GM18909 (cell line): ENCODE measurements around the gene NEMF.
"Not testable (repeated sequence)": the region's sequence is repeated elsewhere in the genome, so short reads cannot be mapped to it uniquely, and the experiment has no call there.

Source experiments
- ATAC-seq: cut with Tn5 transposase; IDR thresholded peaks from one replicate; pipeline ENCODE4 v1.9.1; 2021; ENCODE audit warnings: mild to moderate bottlenecking; ENCODE audit not compliant: unreplicated experiment, poor library complexity

The NEMF gene

GRCh38 chr14:49879646-49880204 is 27.1 kb upstream of the NEMF start:
- peak; percentile 84 for ATAC-seq

- no peak for ATAC-seq
Measured at GRCh38 chr14:49876563-49877127, 24.1 kb upstream of the NEMF start.

GRCh38 chr14:49875640-49876198 is 23.1 kb upstream of the NEMF start:
- no peak for ATAC-seq

GRCh38 chr14:49873548-49873947 is 21.0 kb upstream of the NEMF start:
- not testable (repeated sequence) for ATAC-seq

- ATAC-seq, result no peak
Measured at GRCh38 chr14:49870908-49871307, 18.3 kb upstream of the NEMF start.

GRCh38 chr14:49868720-49869114 is 16.1 kb upstream of the NEMF start:
- no peak for ATAC-seq

GRCh38 chr14:49867831-49868719 is 15.5 kb upstream of the NEMF start:
- ATAC-seq, result peak; percentile 91

- ATAC-seq, result no peak
Measured at GRCh38 chr14:49865431-49865859, 12.9 kb upstream of the NEMF start.

- no peak for ATAC-seq
Measured at GRCh38 chr14:49863487-49864281, 11.1 kb upstream of the NEMF start.

- ATAC-seq, result peak; percentile 29
Measured at GRCh38 chr14:49862089-49862673, 9.6 kb upstream of the NEMF start.

- peak; percentile 18 for ATAC-seq
Measured at GRCh38 chr14:49861699-49862088, 9.1 kb upstream of the NEMF start.

- no peak for ATAC-seq
Measured at GRCh38 chr14:49860988-49861698, 8.6 kb upstream of the NEMF start.

- no peak for ATAC-seq
Measured at GRCh38 chr14:49858383-49858782, 5.8 kb upstream of the NEMF start.

GRCh38 chr14:49857427-49858003 is 4.9 kb upstream of the NEMF start:
- no peak for ATAC-seq

GRCh38 chr14:49853572-49854375 is 1.2 kb upstream of the NEMF start:
- ATAC-seq, result peak; percentile 57

GRCh38 chr14:49853158-49853477 is 530 bp upstream of the NEMF start:
- no peak for ATAC-seq

GRCh38 chr14:49851813-49852212 is 775 bp downstream of the NEMF start:
- no peak for ATAC-seq

GRCh38 chr14:49849213-49849847 is 3.3 kb downstream of the NEMF start:
- ATAC-seq, result no peak
